ENCODE measurements around the gene AFG3L2.

- TF ChIP-seq CTCF (IDR thresholded peaks at IDR 0.05; ENCODE audit: low read depth, low read length) (no peak), EZH2phosphoT487 (IDR thresholded peaks at IDR 0.05; ENCODE audit: low read depth) (no peak)
These were observed at the start of gene AFG3L2 for GRCh38 chr18:12376754-12377555.
